WTC11 (cell line): ENCODE data around the gene MAP3K7.

Source experiments
- ATF2 ChIP-seq: sonication (generic); formaldehyde crosslinking; IDR thresholded peaks from 2 replicates; pipeline ENCODE4 v1.8.1; 2022; ENCODE audit warnings: low read depth, missing genetic modification reagents, borderline replicate concordance
- CTCF ChIP-seq: fragments of 200-600 bp; IDR thresholded peaks from 2 replicates; pipeline ENCODE4 v1.8.0; 2022; ENCODE audit warnings: antibody characterized with exemption
- E2F5 ChIP-seq: sonication (generic); formaldehyde crosslinking; IDR thresholded peaks from 2 replicates; pipeline ENCODE4 v1.8.1; 2022; ENCODE audit warnings: mild to moderate bottlenecking, moderate library complexity, missing genetic modification reagents
- ESRRA ChIP-seq: sonication (generic); formaldehyde crosslinking; IDR thresholded peaks from 2 replicates; pipeline ENCODE4 v1.8.1; 2022; ENCODE audit warnings: mild to moderate bottlenecking, missing genetic modification reagents, borderline replicate concordance
- FOXK1 ChIP-seq: sonication (generic); formaldehyde crosslinking; IDR thresholded peaks from 2 replicates; pipeline ENCODE4 v1.8.0; 2022; ENCODE audit warnings: mild to moderate bottlenecking, moderate library complexity, missing genetic modification reagents
- GABPB1 ChIP-seq: sonication (generic); formaldehyde crosslinking; IDR thresholded peaks from 2 replicates; pipeline ENCODE4 v1.8.1; 2023; ENCODE audit warnings: mild to moderate bottlenecking, missing genetic modification reagents
- HMGXB4 ChIP-seq: sonication (generic); formaldehyde crosslinking; IDR thresholded peaks from 2 replicates; pipeline ENCODE4 v1.8.1; 2023; ENCODE audit warnings: mild to moderate bottlenecking, moderate library complexity, missing genetic modification reagents
- MAX ChIP-seq: sonication (generic); formaldehyde crosslinking; IDR thresholded peaks from 2 replicates; pipeline ENCODE4 v1.8.0; 2022; ENCODE audit warnings: mild to moderate bottlenecking, missing genetic modification reagents
- SP1 ChIP-seq: sonication (generic); formaldehyde crosslinking; conservative IDR thresholded peaks from 2 replicates; pipeline ENCODE4 v1.8.1; 2022; ENCODE audit warnings: missing genetic modification reagents
- TCF7 ChIP-seq: sonication (generic); formaldehyde crosslinking; IDR thresholded peaks from 2 replicates; pipeline ENCODE4 v1.8.0; 2022; ENCODE audit warnings: mild to moderate bottlenecking, low read depth, missing genetic modification reagents, moderate library complexity
- ZNF138 ChIP-seq: sonication (generic); formaldehyde crosslinking; conservative IDR thresholded peaks from 2 replicates; pipeline ENCODE4 v1.8.1; 2022; ENCODE audit warnings: mild to moderate bottlenecking, moderate library complexity, missing genetic modification reagents

- TF ChIP-seq TCF7 (CRISPR knock-in tag), result no peak
- no peak for TF ChIP-seq ZNF138
- no peak for TF ChIP-seq ATF2 (CRISPR knock-in tag)
- TF ChIP-seq MAX (CRISPR knock-in tag), result no peak
- TF ChIP-seq SP1 (CRISPR knock-in tag), result no peak
- no peak for TF ChIP-seq ESRRA (CRISPR knock-in tag)
- no peak for TF ChIP-seq FOXK1 (CRISPR knock-in tag)
- TF ChIP-seq CTCF, result no peak
- no peak for TF ChIP-seq GABPB1
- TF ChIP-seq HMGXB4 (CRISPR knock-in tag), result no peak
- no peak for TF ChIP-seq E2F5 (CRISPR knock-in tag)
Observed at GRCh38 chr6:90547991-90548390, 38.9 kb downstream of the MAP3K7 start.
